ENCODE results near the gene MRPL50.

- TF ChIP-seq CTCF (conservative IDR thresholded peaks at IDR 0.05 in 1 of 2, IDR thresholded peaks at IDR 0.05 in 1 of 2; ENCODE audit: low read depth in 1 of 2, low read length in 2 of 2): no peak
- no peak for TF ChIP-seq EZH2 (IDR thresholded peaks at IDR 0.05; ENCODE audit: low read length, missing control alignments)
Measured at GRCh38 chr9:101367323-101367722, 31.1 kb downstream of the MRPL50 start.
